ENCODE data around the gene MDFI. TPM values are rescaled to one million over a fixed set of nuclear protein-coding genes. Genes with fewer than 3 reads are reported as not detected.

MDFI gene
- polyA plus RNA-seq, 2 of the 4 experiments (the other 2 are of a cell fraction): 0.06 to 0.30 TPM

GRCh38 chr6:41667195-41667594, 28.9 kb downstream of the MDFI start:
- ATAC-seq: no peak

GRCh38 chr6:41668968-41669367, 30.7 kb downstream of the MDFI start:
- CTCF ChIA-PET: no interaction called here
- DNase-seq (ENCODE audit: low read depth in 1 of 2, low spot score in 1 of 2) (no peak), FAIRE-seq (no peak), ATAC-seq (no peak)
- no peak overlapping the region for H3K27ac ChIP-seq
- H3K4me3 ChIP-seq: no peak overlapping the region
- no peak overlapping the region for H3K4me2 ChIP-seq
- WGBS (ENCODE audit: missing lambda C conversion rate): 78% methylated on average over 2 of the region's 2 CpGs
- no peaks in the 10 kb centered on the region for H3K9me3 ChIP-seq
- TF ChIP-seq PBX3 (IDR thresholded peaks at IDR 0.05): no peak
- TF ChIP-seq FOSL2 (IDR thresholded peaks at IDR 0.05): no peak
- TF ChIP-seq FOSL2 (CRISPR knock-in tag; IDR thresholded peaks at IDR 0.05): no peak
- no peak for TF ChIP-seq ZFP36 (IDR thresholded peaks at IDR 0.05; ENCODE audit: borderline replicate concordance, partially characterized antibody)
- TF ChIP-seq ESRRA (IDR thresholded peaks at IDR 0.05; ENCODE audit: borderline replicate concordance, low read length): no peak
- TF ChIP-seq KDM1A (IDR thresholded peaks at IDR 0.05; ENCODE audit: low read depth): no peak
- no peak for TF ChIP-seq E2F6 (IDR thresholded peaks at IDR 0.05; ENCODE audit: borderline replicate concordance, low read depth)
- TF ChIP-seq HOXB13 (CRISPR knock-in tag; IDR thresholded peaks at IDR 0.05; ENCODE audit: low read depth): no peak
- TF ChIP-seq HOXA7 (CRISPR knock-in tag; IDR thresholded peaks at IDR 0.05): no peak
- no peak for TF ChIP-seq CBX8 (IDR thresholded peaks at IDR 0.05)
- TF ChIP-seq CHD4 (IDR thresholded peaks at IDR 0.05; ENCODE audit: borderline replicate concordance): no peak
- no peak for TF ChIP-seq BCL3 (IDR thresholded peaks at IDR 0.05)
- no peak for TF ChIP-seq REST (IDR thresholded peaks at IDR 0.05)
- POLR2A ChIA-PET: no interaction called here
- H3K4me1 ChIP-seq: no peaks in the 10 kb centered on the region

More at GRCh38 chr6:41667195-41667594, 28.9 kb downstream of the MDFI start:
- Histone ChIP-seq H3K27ac (no peak overlapping the region), H3K4me1 (no peaks in the 10 kb centered on the region), H3K4me3 (no peak overlapping the region), H3K9me3 (no peaks in the 10 kb centered on the region), H3K4me2 (no peak overlapping the region)
- ChIA-PET POLR2A (no interaction called here), CTCF (no interaction called here)
- FAIRE-seq: no peak
- DNase-seq (ENCODE audit: low read depth in 1 of 2, low spot score in 1 of 2): no peak
- no peak for TF ChIP-seq KDM5A (IDR thresholded peaks at IDR 0.05)
- TF ChIP-seq HES2 (IDR thresholded peaks at IDR 0.05): no peak
- no peak for TF ChIP-seq ZSCAN20 (CRISPR knock-in tag; IDR thresholded peaks at IDR 0.05)
- no peak for TF ChIP-seq EP300 (IDR thresholded peaks at IDR 0.05)
- TF ChIP-seq PBX3 (IDR thresholded peaks at IDR 0.05): no peak
- no peak for TF ChIP-seq SREBF2 (IDR thresholded peaks at IDR 0.05)
- TF ChIP-seq MAFK (IDR thresholded peaks at IDR 0.05; ENCODE audit: partially characterized antibody): no peak
- no peak for TF ChIP-seq CBX8 (IDR thresholded peaks at IDR 0.05)
- no peak for TF ChIP-seq BCL3 (IDR thresholded peaks at IDR 0.05)
- TF ChIP-seq RFX5 (IDR thresholded peaks at IDR 0.05): no peak
- no peak for TF ChIP-seq HDAC2 (IDR thresholded peaks at IDR 0.05)
- TF ChIP-seq POLR2AphosphoS2 (conservative IDR thresholded peaks at IDR 0.05; ENCODE audit: low read length): no peak
- TF ChIP-seq TP53 (CRISPR knock-in tag; IDR thresholded peaks at IDR 0.05): no peak
- TF ChIP-seq ZFP36 (IDR thresholded peaks at IDR 0.05; ENCODE audit: borderline replicate concordance, partially characterized antibody): no peak
- no peak for TF ChIP-seq CBX2 (IDR thresholded peaks at IDR 0.05; ENCODE audit: borderline replicate concordance, low read depth)
- TF ChIP-seq EHMT2 (IDR thresholded peaks at IDR 0.05; ENCODE audit: low read depth): no peak
- 56% methylated on average over 1 of the region's 1 CpG for WGBS (ENCODE audit: missing lambda C conversion rate)
